GM12878 (cell line): Measurements from ENCODE around the gene RENBP. TPM values are rescaled to one million over a fixed set of nuclear protein-coding genes. Genes with fewer than 3 reads are reported as not detected.
A peak's percentile ranks its signal among the peaks of the same experiment; 100 is the strongest.

Experiments used
- ATAC-seq: fragments of 200-7000 bp; cut with Tn5 transposase; 3 replicates; pipeline ENCODE4 v1.9.1; 2020; ENCODE audit warnings: mild to moderate bottlenecking, moderate library complexity
- BruUV-seq: library from RNA; stranded (reverse); fragments of 400-500 nt; replicated peaks from 2 replicates; lab custom pipeline; 2021; lab: Mats Ljungman, UMichigan
- CTCF ChIA-PET: fragments of 300-600 bp; sonication (Branson Sonifier 250); formaldehyde crosslinking; extraction: SDS; loops from one replicate; lab custom pipeline; 2021; ENCODE audit warnings: inconsistent platforms; lab: Yijun Ruan, JAX
- POLR2A ChIA-PET: fragments of 350-600 bp; formaldehyde crosslinking; extraction: SDS; loops from one replicate; lab custom pipeline; 2021; ENCODE audit warnings: inconsistent platforms; lab: Charles Lee
- RAD21 ChIA-PET: fragments of 300-600 bp; sonication (Branson Sonifier 250); formaldehyde crosslinking; loops from one replicate; lab custom pipeline; 2023; ENCODE audit warnings: antibody characterized with exemption; ENCODE audit not compliant: unreplicated experiment; lab: Charles Lee
- SMC1A ChIA-PET: fragments of 300-600 bp; sonication (Branson Sonifier 250); formaldehyde crosslinking; loops from one replicate; lab custom pipeline; 2023; ENCODE audit not compliant: unreplicated experiment, uncharacterized antibody; lab: Charles Lee
- DNase-seq: peaks from one replicate; pipeline ENCODE4 v3.0.0-alpha.2; 2011; ENCODE audit warnings: low read depth, low spot score
- FAIRE-seq: peaks from 3 replicates; lab custom pipeline; 2011; peaks lifted over from hg19 to GRCh38; lab: Jason Lieb, UNC
- H2AFZ ChIP-seq: 2 replicates; pipeline ENCODE4 v1.6.0; 2011; ENCODE audit warnings: low read depth, low read length, control low read depth; ENCODE audit not compliant: control insufficient read depth
- H3K27ac ChIP-seq: 2 replicates; pipeline ENCODE4 v1.5.1; 2011; ENCODE audit warnings: control low read depth; ENCODE audit not compliant: control insufficient read depth, insufficient read depth
- H3K27me3 ChIP-seq, 2 experiments: replicated peaks in 1 of 2; 2 replicates each; pipeline versions ENCODE4 v1.6.0 to v1.6.1; 2011; ENCODE audit warnings: low read length in 1 of 2; ENCODE audit not compliant: control insufficient read depth in 2 of 2, insufficient read depth in 2 of 2
- H3K36me3 ChIP-seq, 2 experiments: 2 replicates each; pipeline ENCODE4 v1.5.1; 2011; ENCODE audit warnings: low read length in 1 of 2; ENCODE audit not compliant: control insufficient read depth in 2 of 2, insufficient read depth in 2 of 2
- H3K4me1 ChIP-seq: 2 replicates; pipeline ENCODE4 v1.6.1; 2011; ENCODE audit warnings: mild to moderate bottlenecking, low read length, moderate library complexity, mixed read lengths; ENCODE audit not compliant: control insufficient read depth, insufficient read depth
- H3K4me2 ChIP-seq: 2 replicates; pipeline ENCODE4 v1.6.0; 2011; ENCODE audit warnings: control low read depth; ENCODE audit not compliant: control insufficient read depth, insufficient read depth
- H3K4me3 ChIP-seq: fragments of 200-600 bp; sonication (generic); 2 replicates; pipeline ENCODE4 v1.5.1; 2016
- H3K79me2 ChIP-seq: 2 replicates; pipeline ENCODE4 v1.6.0; 2011; ENCODE audit warnings: low read length; ENCODE audit not compliant: control insufficient read depth, insufficient read depth
- H3K9ac ChIP-seq: 2 replicates; pipeline ENCODE4 v1.8.0; 2011; ENCODE audit warnings: low read length, control low read depth, mixed read lengths; ENCODE audit not compliant: control insufficient read depth, insufficient read depth
- H3K9me3 ChIP-seq: replicated peaks from 3 replicates; pipeline ENCODE4 v1.5.1; 2011; ENCODE audit warnings: mild to moderate bottlenecking, low read length; ENCODE audit not compliant: control insufficient read depth, insufficient read depth
- H4K20me1 ChIP-seq: 2 replicates; pipeline ENCODE4 v1.6.0; 2011; ENCODE audit not compliant: control insufficient read depth, insufficient read depth
- ATF7 ChIP-seq: fragments of 450-650 bp; IDR thresholded peaks from 2 replicates; pipeline ENCODE4 v1.6.1; 2016; ENCODE audit warnings: low read depth, mild to moderate bottlenecking
- BACH1 ChIP-seq: fragments of 450-650 bp; IDR thresholded peaks from 2 replicates; pipeline ENCODE4 v1.6.1; 2017; ENCODE audit warnings: mild to moderate bottlenecking, borderline replicate concordance
- BRCA1 ChIP-seq: IDR thresholded peaks from 2 replicates; pipeline ENCODE4 v1.6.1; 2011; ENCODE audit warnings: low read depth, low read length, improper control_type of control experiment
- CBX5 ChIP-seq: sonication (generic); IDR thresholded peaks from 2 replicates; pipeline ENCODE4 v1.6.1; 2016; ENCODE audit warnings: low read depth, moderate library complexity, mild to moderate bottlenecking, inconsistent platforms
- FOXM1 ChIP-seq: IDR thresholded peaks from 2 replicates; pipeline ENCODE4 v1.6.1; 2012; ENCODE audit warnings: low read depth, mild to moderate bottlenecking, inconsistent platforms, low read length, moderate library complexity
- GATAD2B ChIP-seq: fragments of 450-650 bp; conservative IDR thresholded peaks from 2 replicates; pipeline ENCODE4 v1.6.1; 2017; ENCODE audit warnings: low read depth, mild to moderate bottlenecking, moderate library complexity
- HDAC2 ChIP-seq: fragments of 200-600 bp; sonication (generic); IDR thresholded peaks from 2 replicates; pipeline ENCODE4 v1.6.1; 2017
- MAX ChIP-seq: IDR thresholded peaks from 2 replicates; pipeline ENCODE4 v1.6.1; 2012; ENCODE audit warnings: low read depth, low read length, improper control_type of control experiment
- MEF2A ChIP-seq: IDR thresholded peaks from 2 replicates; pipeline ENCODE4 v1.6.1; 2011; ENCODE audit warnings: low read depth, mild to moderate bottlenecking, low read length, moderate library complexity; ENCODE audit not compliant: insufficient read depth
- MYC ChIP-seq: IDR thresholded peaks from 2 replicates; pipeline ENCODE4 v1.6.1; 2011; ENCODE audit warnings: mild to moderate bottlenecking, low read length, moderate library complexity, inconsistent platforms; ENCODE audit not compliant: insufficient read depth, insufficient replicate concordance, insufficient read length, severe bottlenecking
- NFIC ChIP-seq: IDR thresholded peaks from 2 replicates; pipeline ENCODE4 v1.6.1; 2012; ENCODE audit warnings: low read depth, mild to moderate bottlenecking, inconsistent platforms, low read length, moderate library complexity
- NFYB ChIP-seq: IDR thresholded peaks from 2 replicates; pipeline ENCODE4 v1.6.1; 2011; ENCODE audit warnings: low read depth, mild to moderate bottlenecking, low read length, improper control_type of control experiment, moderate library complexity; ENCODE audit not compliant: insufficient read depth
- NKRF ChIP-seq: fragments of 450-650 bp; conservative IDR thresholded peaks from 2 replicates; pipeline ENCODE4 v1.6.1; 2017; ENCODE audit warnings: mild to moderate bottlenecking, moderate library complexity
- PAX5 ChIP-seq: IDR thresholded peaks from 2 replicates; pipeline ENCODE4 v1.6.1; 2011; ENCODE audit warnings: low read depth, low read length, borderline replicate concordance
- POLR2A ChIP-seq: IDR thresholded peaks from 2 replicates; pipeline ENCODE4 v1.6.1; 2011; ENCODE audit warnings: low read depth, mild to moderate bottlenecking, low read length
- TAF1 ChIP-seq: IDR thresholded peaks from 2 replicates; pipeline ENCODE4 v1.6.1; 2011; ENCODE audit warnings: mild to moderate bottlenecking, low read depth, low read length, borderline replicate concordance
- ZNF24 ChIP-seq: fragments of 450-650 bp; IDR thresholded peaks from 2 replicates; pipeline ENCODE4 v1.6.1; 2017; ENCODE audit warnings: antibody characterized with exemption, mild to moderate bottlenecking
- WGBS: methylation state at CpG from one replicate; pipeline ENCODE4 v1.1.6; 2016; ENCODE audit warnings: low lambda C conversion rate; ENCODE audit not compliant: insufficient replicate concordance, insufficient coverage; ENCODE audit errors: missing lambda C conversion rate; 5-methylcytosine and 5-hydroxymethylcytosine counted together
- in situ Hi-C: fragments of 300-500 bp; cut with MboI; formaldehyde crosslinking; loops from 9 replicates; pipeline ENCODE4 v1.14.3; 2018; ENCODE audit warnings: mixed read lengths
- intact Hi-C: fragments of 100-400 bp; cut with micrococcal nuclease; formaldehyde crosslinking; loops from one replicate; pipeline ENCODE4 v1.14.2; 2022; ENCODE audit not compliant: unreplicated experiment
- polyA plus RNA-seq, 11 experiments: library from polyadenylated mRNA; depleted of rRNA in 4 of 11; unstranded in 6 of 11; stranded (reverse) in 5 of 11; fragments of >200 nt; fragmentation: Nextera tagmentation in 4 of 11; fragmentation: Illumina TruSeq in 1 of 11; extraction: Ambion mirVana in 4 of 11; extraction: Trizol in 1 of 11; gene quantifications; 1 replicate in 1 of 11; 2 replicates in 10 of 11; pipeline versions ENCODE4 v1.2.1 to v1.2.3, GENCODE V29; 2011 to 2016; ENCODE audit warnings: inconsistent platforms in 2 of 11, missing spikeins in 2 of 11, low read depth in 1 of 11
- total RNA-seq, 4 experiments: library from RNA; depleted of rRNA in 3 of 4; stranded (reverse); fragments of >200 nt in 3 of 4; fragmentation: Illumina TruSeq in 1 of 4; extraction: Trizol in 1 of 4; gene quantifications; 2 replicates each; pipeline versions ENCODE4 v1.2.1 to v1.2.3, GENCODE V29; 2013 to 2021

The RENBP gene
- total and polyA plus RNA-seq, 10 of the 15 experiments (the other 5 are each of a cell fraction or from before 2014, with no cell fraction given): 0.36 to 4.9 (median 1.8) TPM; not detected in 3

- no peak overlapping the region for H3K4me3 ChIP-seq
- ChIA-PET CTCF (no interaction called here), SMC1A (no interaction called here), RAD21 (no interaction called here), POLR2A (no interaction called here)
- H3K27me3 ChIP-seq: no peaks in the 10 kb centered on the region
- BruUV-seq: no TSS peak
- WGBS: 49% methylated on average over 18 of the region's 18 CpGs
- no peak overlapping the region for H3K9ac ChIP-seq
- H3K4me1 ChIP-seq: peaks cover 9% of the 10 kb centered on the region
- no peaks in the 10 kb centered on the region for H4K20me1 ChIP-seq
- H3K27ac ChIP-seq: no peak overlapping the region
- H3K4me2 ChIP-seq: no peak overlapping the region
- H2AFZ ChIP-seq: no peak overlapping the region
- FAIRE-seq (no peak), DNase-seq (no peak), ATAC-seq (peak; percentile 15)
- no peaks in the 10 kb centered on the region for H3K36me3 ChIP-seq
- no peaks in the 10 kb centered on the region for H3K9me3 ChIP-seq
- no peaks in the 10 kb centered on the region for H3K79me2 ChIP-seq
- TF ChIP-seq BACH1: no peak
- peak; percentile 62 for TF ChIP-seq POLR2A
- intact Hi-C loops (no loop called here), in situ Hi-C loops (no loop called here)
Observed at GRCh38 chrX:153903238-153903980, 41.0 kb downstream of the RENBP start.

GRCh38 chrX:153902385-153902784, 42.1 kb downstream of the RENBP start:
- Histone ChIP-seq H3K4me2 (no peak overlapping the region), H3K9ac (no peak overlapping the region), H3K4me3 (no peak overlapping the region), H3K27me3 (no peaks in the 10 kb centered on the region), H2AFZ (no peak overlapping the region), H3K4me1 (peaks cover 9% of the 10 kb centered on the region), H3K79me2 (no peaks in the 10 kb centered on the region), H4K20me1 (no peaks in the 10 kb centered on the region), H3K9me3 (no peaks in the 10 kb centered on the region; the same call in 2 of the 3 replicates), H3K36me3 (no peaks in the 10 kb centered on the region), H3K27ac (no peak overlapping the region)
- DNase-seq: no peak
- ChIA-PET CTCF (no interaction called here), RAD21 (no interaction called here), POLR2A (no interaction called here), SMC1A (no interaction called here)
- intact Hi-C loops (no loop called here), in situ Hi-C loops (no loop called here)
- BruUV-seq: no TSS peak
- 48% methylated on average over 10 of the region's 10 CpGs for WGBS
- ATAC-seq: no peak
- FAIRE-seq: no peak
- no peak for TF ChIP-seq MAX
- TF ChIP-seq MYC: no peak
- no peak for TF ChIP-seq FOXM1
- TF ChIP-seq NFYB: no peak
- TF ChIP-seq BRCA1: no peak
- TF ChIP-seq GATAD2B: no peak
- TF ChIP-seq NFIC: no peak
- TF ChIP-seq ZNF24: no peak
- no peak for TF ChIP-seq HDAC2
- TF ChIP-seq TAF1: no peak
- TF ChIP-seq PAX5: no peak
- no peak for TF ChIP-seq MEF2A
- no peak for TF ChIP-seq CBX5
- no peak for TF ChIP-seq ATF7
- no peak for TF ChIP-seq NKRF
